Ascending aorta (tissue), 2 donors: ENCODE data around the gene NYAP1. TPM values are rescaled to one million over a fixed set of nuclear protein-coding genes. Genes with fewer than 3 reads are reported as not detected.
A peak's percentile ranks its signal among the peaks of the same experiment; 100 is the strongest.

Experiments
- DNase-seq, 2 donors: peaks; one replicate each; pipeline ENCODE4 v3.0.0-alpha.2; 2019; ENCODE audit warnings: low spot score in 2 of 2
- H3K27ac ChIP-seq, 2 donors: fragments of 200-600 bp; sonication (generic); one replicate each; pipeline ENCODE4 v1.5.1; 2016 to 2017; ENCODE audit warnings: mild to moderate bottlenecking in 1 of 2
- H3K27me3 ChIP-seq: fragments of 200-600 bp; sonication (generic); one replicate; pipeline ENCODE4 v1.5.1; 2017
- H3K36me3 ChIP-seq, 2 donors: fragments of 200-600 bp; sonication (generic); one replicate each; pipeline ENCODE4 v1.5.1; 2016
- H3K4me1 ChIP-seq, 2 donors: fragments of 200-600 bp; sonication (generic); one replicate each; pipeline ENCODE4 v1.5.1; 2016 to 2017; ENCODE audit warnings: mild to moderate bottlenecking in 1 of 2
- H3K4me3 ChIP-seq, 2 donors: fragments of 200-600 bp; sonication (generic); one replicate each; pipeline ENCODE4 v1.5.1; 2016 to 2017; ENCODE audit warnings: mild to moderate bottlenecking in 1 of 2
- H3K9me3 ChIP-seq, 2 donors: fragments of 200-600 bp; sonication (generic); one replicate each; pipeline ENCODE4 v1.5.1; 2016
- CTCF ChIP-seq, 3 experiments: fragments of 200-600 bp in 2 of 3; fragments of 450-650 bp in 1 of 3; sonication (generic) in 2 of 3; IDR thresholded peaks; one replicate each; pipeline ENCODE4 v1.5.1; 2016 to 2019; ENCODE audit warnings: antibody characterized with exemption in 3 of 3, mild to moderate bottlenecking in 1 of 3, moderate library complexity in 1 of 3
- intact Hi-C: fragments of 100-400 bp; cut with DNase I; formaldehyde crosslinking; loops from one replicate; pipeline ENCODE4 v1.15.1; 2023
- total RNA-seq: library from RNA; depleted of rRNA; stranded (reverse); fragments of >200 nt; gene quantifications from one replicate; pipeline ENCODE4 v1.1.0, GENCODE V29; 2016

The NYAP1 gene
- total RNA-seq, 1 donor from 2014 or later = 0.96 TPM

GRCh38 chr7:100477871-100478267, 5.9 kb upstream of the NYAP1 start:
- Histone ChIP-seq H3K4me3 (peak overlapping the region; percentile 90 to 92), H3K27ac (peak overlapping the region; percentile 74 to 83), H3K9me3 (no peaks in the 10 kb centered on the region), H3K4me1 (peaks cover 26 to 40% of the 10 kb centered on the region in 2 donors), H3K27me3 (no peaks in the 10 kb centered on the region), H3K36me3 (peaks cover 10% of the 10 kb centered on the region in 2 donors)
- intact Hi-C loops = loop anchor here (2.0 kb wide), 3 partner anchors 49 to 197 kb away; partner anchors contain the start of genes AGFG2, MEPCE and ZCWPW1
- TF ChIP-seq CTCF (IDR thresholded peaks at IDR 0.05) = no peak
- DNase-seq = no peak

GRCh38 chr7:100478958-100479660, 4.6 kb upstream of the NYAP1 start, which contains the start of gene TSC22D4:
TSC22D4 (minus strand) TSS chr7:100479214; CDS start chr7:100478038, 1,176 bp downstream.
- Histone ChIP-seq H3K27me3 (no peaks in the 10 kb centered on the region), H3K4me3 (peak within 1 kb of the TSS; percentile 90 to 92), H3K9me3 (no peaks in the 10 kb centered on the region), H3K4me1 (peaks cover 25 to 38% of the 10 kb centered on the region in 2 donors), H3K36me3 (peaks cover 5% of the 10 kb centered on the region in 2 donors), H3K27ac (peak within 1 kb of the TSS; percentile 85 to 87)
- TF ChIP-seq CTCF (IDR thresholded peaks at IDR 0.05) = no peak
- intact Hi-C loops = loop anchor here (2.0 kb wide), 3 partner anchors 50 to 196 kb away; partner anchors contain the start of genes AGFG2, MEPCE and ZCWPW1
- DNase-seq = peak; percentile 77 to 95

GRCh38 chr7:100481466-100481865, 2.3 kb upstream of the NYAP1 start:
- H3K27me3 ChIP-seq = no peaks in the 10 kb centered on the region
- H3K36me3 ChIP-seq = no peaks in the 10 kb centered on the region
- no peaks in the 10 kb centered on the region for H3K9me3 ChIP-seq
- DNase-seq = no peak
- intact Hi-C loops = loop anchor here (5.0 kb wide), 2 partner anchors 211 to 371 kb away; partner anchors contain the start of genes GIGYF1 and SLC12A9
- no peak overlapping the region for H3K4me3 ChIP-seq
- peaks cover 19 to 30% of the 10 kb centered on the region in 2 donors for H3K4me1 ChIP-seq
- H3K27ac ChIP-seq = no peak overlapping the region
- TF ChIP-seq CTCF (IDR thresholded peaks at IDR 0.05) = no peak

- H3K36me3 ChIP-seq = no peaks in the 10 kb centered on the region
- H3K4me1 ChIP-seq = peaks cover 10 to 18% of the 10 kb centered on the region in 2 donors
- H3K27ac ChIP-seq = no peak overlapping the region
- no peak for TF ChIP-seq CTCF (IDR thresholded peaks at IDR 0.05)
- H3K27me3 ChIP-seq = no peaks in the 10 kb centered on the region
- DNase-seq = no peak
- H3K9me3 ChIP-seq = no peaks in the 10 kb centered on the region
- peak overlapping the region; percentile 61 to 76 for H3K4me3 ChIP-seq
- intact Hi-C loops = loop anchor here (1.0 to 5.0 kb wide), 3 partner anchors 13 to 370 kb away; partner anchors contain the start of genes GIGYF1 and SLC12A9
These were observed 1.0 kb upstream of the NYAP1 start for GRCh38 chr7:100482728-100483089.

GRCh38 chr7:100483090-100483721, 521 bp upstream of the NYAP1 start:
- H3K9me3 ChIP-seq = no peaks in the 10 kb centered on the region
- H3K36me3 ChIP-seq = no peaks in the 10 kb centered on the region
- TF ChIP-seq CTCF (IDR thresholded peaks at IDR 0.05) = peak; percentile 75 to 98 (median 81)
- intact Hi-C loops = loop anchor here (1.0 to 5.0 kb wide), 3 partner anchors 14 to 369 kb away; partner anchors contain the start of genes GIGYF1 and SLC12A9
- no peak overlapping the region for H3K27ac ChIP-seq
- DNase-seq = no peak
- no peaks in the 10 kb centered on the region for H3K27me3 ChIP-seq
- peaks cover 8 to 16% of the 10 kb centered on the region in 2 donors for H3K4me1 ChIP-seq
- peak overlapping the region; percentile 61 to 76 for H3K4me3 ChIP-seq
